GM21786 (cell line): Measurements from ENCODE around the gene EVA1C.
"Not testable (repeated sequence)": the region's sequence is repeated elsewhere in the genome, so short reads cannot be mapped to it uniquely, and the experiment has no call there.

Source experiments
- ATAC-seq: cut with Tn5 transposase; IDR thresholded peaks from one replicate; pipeline ENCODE4 v1.9.1; 2021; ENCODE audit not compliant: unreplicated experiment

Gene EVA1C

GRCh38 chr21:32389337-32390015, 23.0 kb upstream of the EVA1C start:
- ATAC-seq, result no peak

GRCh38 chr21:32390537-32391224, 21.8 kb upstream of the EVA1C start:
- not testable (repeated sequence) for ATAC-seq

GRCh38 chr21:32391755-32392154, 20.8 kb upstream of the EVA1C start:
- no peak for ATAC-seq

- no peak for ATAC-seq
Measured at GRCh38 chr21:32392299-32392879, 20.1 kb upstream of the EVA1C start.

- ATAC-seq, result peak; percentile 96
Measured at GRCh38 chr21:32392880-32393676, 19.4 kb upstream of the EVA1C start, which contains the start of gene URB1. Gene URB1 (minus strand): TSS chr21:32393012. CDS start chr21:32392910, 102 bp downstream.

- no peak for ATAC-seq
Measured at GRCh38 chr21:32393677-32394001, 18.9 kb upstream of the EVA1C start.

- no peak for ATAC-seq
Measured at GRCh38 chr21:32403201-32403777, 9.2 kb upstream of the EVA1C start.

- ATAC-seq, result no peak
Measured at GRCh38 chr21:32406405-32406804, 6.1 kb upstream of the EVA1C start.

GRCh38 chr21:32410291-32410690, 2.2 kb upstream of the EVA1C start:
- no peak for ATAC-seq

GRCh38 chr21:32410916-32411315, 1.6 kb upstream of the EVA1C start:
- no peak for ATAC-seq

GRCh38 chr21:32411350-32412161, 950 bp upstream of the EVA1C start:
- no peak for ATAC-seq

- ATAC-seq, result no peak
Measured at GRCh38 chr21:32413015-32413504, 554 bp downstream of the EVA1C start.

GRCh38 chr21:32413697-32414578, 1.4 kb downstream of the EVA1C start:
- no peak for ATAC-seq

- ATAC-seq, result no peak
Measured at GRCh38 chr21:32414579-32415358, 2.3 kb downstream of the EVA1C start.

GRCh38 chr21:32415451-32416398, 3.2 kb downstream of the EVA1C start:
- ATAC-seq, result no peak

- ATAC-seq, result no peak
Measured at GRCh38 chr21:32418146-32418545, 5.6 kb downstream of the EVA1C start.

- ATAC-seq, result no peak
Measured at GRCh38 chr21:32422064-32422463, 9.6 kb downstream of the EVA1C start.
